GM21529 (cell line): ENCODE results near the gene ADAT3.

ENCODE experiments used
- ATAC-seq: cut with Tn5 transposase; IDR thresholded peaks from one replicate; pipeline ENCODE4 v1.9.1; 2021; ENCODE audit not compliant: unreplicated experiment

The ADAT3 gene

DNA sequence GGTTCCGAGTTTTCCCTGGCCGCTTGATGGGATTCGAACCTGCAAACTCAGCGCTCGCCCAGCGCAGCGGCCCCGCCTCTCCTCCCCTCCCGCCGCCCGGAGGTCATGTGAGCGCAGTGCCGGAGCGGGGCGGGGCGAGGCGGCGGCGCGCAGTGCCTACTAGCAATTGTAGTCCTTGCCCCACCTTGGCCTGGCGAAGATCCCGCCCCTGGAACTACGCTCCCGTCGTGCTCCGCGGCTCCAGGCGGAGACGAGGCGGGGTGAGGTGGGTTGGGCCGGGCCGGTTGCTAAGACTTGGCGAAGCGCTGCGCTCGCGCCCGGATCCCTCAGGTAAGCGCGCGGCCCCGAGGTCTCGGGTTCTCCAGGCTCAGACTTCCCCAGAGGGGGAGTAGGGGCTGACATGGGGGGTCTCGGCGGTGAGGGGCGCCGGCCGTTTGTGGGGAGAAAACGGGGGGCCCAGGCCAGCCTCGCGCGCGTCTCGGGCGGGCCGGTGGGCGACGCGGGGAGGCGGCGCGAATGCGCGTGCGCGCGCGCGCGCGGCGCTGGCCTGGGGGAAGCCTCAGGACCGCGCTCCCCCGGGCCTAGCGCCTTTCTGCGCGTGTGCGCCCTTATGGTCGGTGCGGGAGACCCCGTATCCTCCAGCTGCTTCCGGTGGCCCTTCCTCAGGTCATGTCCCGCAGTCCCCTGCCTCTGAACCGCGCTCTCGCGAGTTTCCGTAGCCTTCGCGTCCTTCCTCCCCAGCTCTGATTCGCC, at the start of gene ADAT3, which contains the start of gene SCAMP4:
Gene ADAT3, plus strand, starts transcription at position 290 of the 753 bp plus-strand sequence. CDS start 6,649 bp downstream, outside the sequence.
Gene SCAMP4, plus strand, starts transcription at position 290 of the 753 bp plus-strand sequence. CDS start 9,621 bp downstream, outside the sequence.
- peak; percentile 75 for ATAC-seq

DNA sequence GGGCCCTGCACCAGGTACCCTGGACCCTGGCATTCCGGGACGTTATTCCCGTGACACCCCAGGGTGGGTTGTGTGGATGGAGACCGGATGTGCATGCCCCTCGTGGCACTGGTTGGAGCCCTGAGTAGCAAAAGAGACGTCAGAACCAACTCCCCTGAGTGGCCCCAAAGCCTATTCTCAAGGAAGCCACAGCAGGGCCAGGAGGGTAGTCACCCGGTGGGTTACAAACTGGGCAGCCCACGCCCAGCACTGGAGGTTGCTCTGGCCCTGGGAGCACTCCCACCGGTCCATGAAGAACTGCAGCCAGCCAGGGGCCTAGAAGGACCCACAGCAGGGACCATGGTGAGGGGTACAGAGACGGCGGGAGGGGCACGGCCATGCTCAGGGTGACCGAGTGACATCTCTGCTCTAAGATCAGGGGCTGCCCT, 49.4 kb upstream of the ADAT3 start:
- ATAC-seq: no peak

DNA sequence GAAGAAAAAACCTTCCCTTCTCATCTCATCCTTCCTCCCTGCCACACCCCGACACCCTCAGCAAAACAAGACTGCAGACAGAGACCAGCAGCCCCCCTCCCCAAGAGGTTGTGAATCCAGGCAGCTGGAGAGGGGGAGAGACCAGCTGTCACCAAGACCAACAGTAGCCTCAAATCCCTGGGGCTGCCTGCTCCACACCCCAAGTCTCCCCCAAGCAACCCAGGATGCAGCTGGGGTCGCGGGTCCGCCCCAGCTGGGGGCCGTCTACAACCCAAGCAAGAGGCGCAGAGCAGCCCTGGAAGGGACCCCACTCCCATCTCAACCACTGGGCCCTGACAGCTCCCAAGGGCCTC, 48.9 kb upstream of the ADAT3 start:
- ATAC-seq: no peak

DNA sequence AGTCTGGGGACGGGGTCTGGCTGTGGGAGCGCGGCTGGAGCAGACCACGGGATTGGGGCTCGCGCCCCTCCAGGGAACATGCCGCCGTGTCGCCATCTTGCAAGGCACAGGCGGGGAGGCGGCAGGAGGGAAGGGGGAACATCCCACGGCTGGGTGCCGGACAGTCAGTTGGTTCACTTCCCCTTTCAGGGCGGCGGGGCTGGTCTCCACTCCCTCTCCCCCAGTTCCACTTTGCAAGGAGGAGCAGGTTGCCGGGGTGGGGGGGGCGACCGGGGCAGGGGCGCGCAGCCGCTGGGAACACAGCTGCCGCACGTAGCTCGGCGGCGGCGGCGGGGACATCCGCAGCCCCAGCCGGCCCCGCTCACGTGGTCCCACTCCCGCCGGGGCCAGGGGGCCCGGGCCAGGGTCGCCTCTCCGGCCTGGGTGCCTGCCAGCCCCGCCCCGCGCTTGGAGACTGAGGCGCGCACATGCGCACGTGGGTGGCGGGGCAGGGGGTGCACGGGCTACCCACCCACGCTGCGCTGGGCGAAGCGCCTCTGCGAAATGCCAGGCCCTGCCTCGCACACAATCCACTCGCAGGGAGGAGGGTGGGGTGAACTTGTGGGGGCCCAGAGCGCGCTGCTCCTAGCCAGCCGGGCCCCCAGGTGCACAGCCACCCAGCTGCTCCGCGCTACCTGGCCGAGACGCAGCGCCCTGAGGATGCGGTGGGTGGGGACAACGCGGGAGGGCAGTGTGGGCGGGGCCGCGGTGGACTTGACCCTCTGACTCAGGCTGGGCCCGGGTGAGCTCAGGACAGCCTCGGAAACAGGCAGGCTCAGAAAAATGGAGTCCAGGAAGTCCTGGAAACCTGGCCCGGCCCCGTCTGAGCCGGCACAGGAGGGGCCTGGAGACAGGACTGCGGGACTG, 48.2 kb upstream of the ADAT3 start:
- peak; percentile 31 for ATAC-seq

DNA sequence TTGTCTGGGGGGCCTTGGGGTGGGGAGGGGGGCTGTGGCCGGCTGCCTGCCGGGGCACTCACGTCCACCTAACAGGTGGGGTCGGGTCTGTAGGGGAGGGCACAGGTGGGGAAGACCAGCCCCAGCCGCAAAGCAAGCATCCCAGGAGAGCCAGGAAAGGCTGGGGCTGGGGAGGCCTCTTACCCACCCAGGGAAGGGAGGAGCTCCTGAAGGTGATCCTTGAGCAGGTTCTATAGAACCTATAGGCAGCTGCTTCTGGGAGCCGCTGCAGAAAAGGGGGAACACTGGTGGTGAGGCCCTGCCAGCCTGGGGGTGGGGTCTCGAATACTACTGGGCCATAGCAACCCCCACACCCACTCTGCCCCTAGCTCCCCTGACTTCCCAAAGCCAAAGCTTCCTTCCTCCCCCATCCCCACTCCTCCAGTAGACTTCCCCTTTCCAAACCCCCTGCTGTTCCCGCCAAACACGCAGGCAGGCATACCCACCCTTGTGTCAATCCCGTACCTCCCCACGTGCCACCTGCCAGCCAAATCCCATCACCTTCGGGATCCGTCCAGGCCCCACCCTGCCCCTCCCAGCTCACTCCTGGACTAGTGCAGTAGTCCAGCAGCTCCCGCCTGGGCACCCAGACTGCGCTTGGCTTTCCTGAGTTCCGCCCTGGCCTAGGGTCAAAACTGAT, 47.4 kb upstream of the ADAT3 start:
- ATAC-seq: no peak

DNA sequence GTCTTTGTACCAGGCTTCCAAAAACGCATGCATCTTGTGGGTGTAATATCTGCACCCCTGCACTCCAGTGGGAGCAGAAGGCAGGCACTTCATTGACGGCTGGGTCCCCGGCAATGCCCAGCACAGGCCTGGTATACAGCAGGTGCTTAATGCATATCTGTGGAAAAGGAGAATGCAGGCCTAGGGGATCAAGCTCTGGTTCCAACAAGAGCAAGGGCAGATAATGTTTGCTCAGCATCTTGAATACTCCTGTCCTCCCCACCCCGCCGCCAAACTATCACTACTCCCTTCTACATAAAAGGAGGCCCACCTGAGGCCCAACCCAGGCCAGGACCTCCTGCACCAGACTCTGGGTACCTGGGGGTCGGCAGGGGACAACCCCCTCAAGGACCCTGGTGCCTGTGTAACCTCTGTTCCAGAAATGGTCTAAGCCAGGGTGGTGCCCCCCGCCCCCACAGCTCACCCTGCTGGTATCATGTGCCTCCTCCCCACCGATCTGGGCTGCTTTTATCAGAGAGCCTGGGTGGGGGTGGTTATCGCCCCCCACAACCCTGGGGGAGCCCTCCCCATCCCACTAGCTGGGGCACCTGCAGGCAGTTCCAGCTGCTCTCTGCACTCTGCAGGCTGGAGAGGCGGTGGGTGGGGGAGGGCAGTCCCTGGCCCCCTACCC, 46.7 kb upstream of the ADAT3 start:
- no peak for ATAC-seq

DNA sequence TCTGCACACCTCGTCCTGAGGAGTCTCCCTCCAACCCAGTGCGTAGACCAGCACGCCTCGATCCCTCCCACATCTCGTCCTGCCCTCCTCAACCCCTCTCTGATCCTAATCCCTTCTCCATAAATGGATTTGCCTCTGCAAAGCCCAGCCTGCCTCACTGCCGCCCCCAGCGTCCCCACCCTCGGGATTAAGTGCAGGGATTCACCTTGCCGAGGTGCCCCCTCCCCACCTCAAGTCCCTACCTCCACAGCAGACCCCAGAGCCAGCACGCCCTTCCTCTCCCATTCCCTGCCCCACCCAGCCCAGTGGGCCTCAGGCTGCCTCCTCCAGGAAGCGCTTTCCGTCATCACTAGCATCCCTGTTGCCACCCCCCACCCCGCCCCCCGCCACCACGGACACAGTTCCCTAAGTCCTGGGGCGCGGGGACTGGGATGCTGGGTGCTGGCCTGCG, 45.8 kb upstream of the ADAT3 start:
- ATAC-seq: no peak

DNA sequence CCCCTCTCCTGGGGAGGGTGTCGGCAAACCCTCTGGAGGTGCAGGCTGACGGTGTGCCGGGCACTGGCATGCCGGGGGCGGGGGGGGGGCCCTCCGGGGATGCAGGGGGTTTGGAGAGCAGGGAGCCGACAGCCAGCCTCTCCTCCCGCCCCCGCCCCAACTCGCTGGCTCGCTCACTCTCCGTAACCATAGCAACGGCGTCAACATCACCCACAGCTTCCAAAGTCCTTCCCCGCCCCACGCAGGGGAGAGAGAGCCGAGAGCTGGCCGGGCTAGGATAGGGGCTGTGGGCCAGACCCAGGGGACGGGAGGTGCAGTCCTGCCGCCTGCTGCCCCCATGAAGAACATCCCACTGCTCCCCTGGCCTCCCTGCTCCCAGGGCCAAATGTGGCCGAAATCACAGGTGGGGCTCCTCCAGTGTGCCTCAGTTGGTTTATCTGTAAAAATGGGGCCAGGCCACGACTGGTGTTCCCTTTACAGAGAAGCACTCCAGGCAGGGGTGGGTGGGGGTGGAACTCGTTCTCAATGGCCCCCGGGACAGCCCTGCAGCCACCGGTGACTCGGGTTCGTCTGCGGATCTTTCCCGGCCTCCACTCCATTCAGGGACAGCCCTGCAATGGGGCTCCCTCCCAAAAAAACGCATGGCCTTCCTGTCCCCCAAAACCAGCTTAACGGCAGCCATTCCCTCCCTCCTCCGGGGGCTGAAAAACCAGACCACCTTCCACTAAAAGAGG, 45.0 kb upstream of the ADAT3 start:
- ATAC-seq: no peak

DNA sequence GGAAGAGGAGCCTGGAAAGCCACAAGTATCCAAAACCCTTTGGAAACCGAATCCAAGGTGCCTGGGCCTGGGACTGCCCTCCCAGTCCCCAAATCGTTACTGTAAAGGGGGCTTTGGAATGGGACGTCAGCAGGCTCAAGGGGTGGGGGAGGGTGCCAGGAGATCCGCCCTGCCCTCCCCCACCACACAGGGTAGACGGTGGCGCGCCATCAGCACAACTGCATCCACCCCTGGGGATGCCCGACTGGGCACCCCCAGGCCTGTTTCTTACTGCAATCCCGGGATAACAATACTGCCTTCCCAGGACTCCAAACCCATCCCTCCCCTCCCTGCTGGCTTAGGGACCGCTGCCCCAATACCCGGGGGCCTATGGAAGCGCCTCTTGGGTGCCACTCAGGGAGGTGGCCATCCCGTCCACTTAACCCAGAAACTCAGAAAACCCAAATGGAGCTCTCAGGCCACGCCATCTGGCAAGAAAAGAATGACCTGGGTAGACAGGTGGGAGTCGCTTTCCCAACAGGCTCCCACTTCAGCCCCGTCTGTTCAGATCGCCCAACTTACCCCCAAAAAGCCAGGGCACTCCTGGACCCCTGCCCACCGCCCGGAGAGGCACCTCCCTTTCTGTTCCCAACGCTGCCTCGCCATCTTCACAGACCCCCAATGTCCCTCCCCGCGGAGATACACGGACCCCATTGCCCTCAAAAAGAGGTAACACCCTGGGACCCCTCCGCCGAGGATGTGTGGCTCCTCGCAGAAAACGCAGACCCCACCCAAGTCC, 44.2 kb upstream of the ADAT3 start:
- no peak for ATAC-seq

DNA sequence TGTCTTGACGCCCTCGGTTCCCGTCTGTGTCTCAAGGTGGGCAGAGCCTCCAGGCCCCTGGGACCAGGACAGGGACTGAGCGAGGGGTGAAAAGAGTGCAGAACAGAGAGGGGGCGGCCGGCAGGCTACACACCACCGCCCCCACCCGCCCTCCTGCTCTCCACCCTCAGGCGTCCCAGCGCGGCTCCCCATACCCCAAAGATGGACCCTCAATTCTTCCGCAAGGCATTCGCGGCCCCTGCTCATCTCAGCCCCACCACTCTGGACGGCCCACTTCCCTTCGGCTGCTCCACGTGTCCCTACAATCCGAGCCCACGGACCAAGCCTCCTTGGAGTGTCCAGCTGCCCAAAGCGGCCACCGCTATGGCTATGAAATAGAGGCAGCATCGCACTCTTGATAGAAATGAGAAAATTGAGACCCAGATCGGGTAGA, 43.6 kb upstream of the ADAT3 start:
- no peak for ATAC-seq

DNA sequence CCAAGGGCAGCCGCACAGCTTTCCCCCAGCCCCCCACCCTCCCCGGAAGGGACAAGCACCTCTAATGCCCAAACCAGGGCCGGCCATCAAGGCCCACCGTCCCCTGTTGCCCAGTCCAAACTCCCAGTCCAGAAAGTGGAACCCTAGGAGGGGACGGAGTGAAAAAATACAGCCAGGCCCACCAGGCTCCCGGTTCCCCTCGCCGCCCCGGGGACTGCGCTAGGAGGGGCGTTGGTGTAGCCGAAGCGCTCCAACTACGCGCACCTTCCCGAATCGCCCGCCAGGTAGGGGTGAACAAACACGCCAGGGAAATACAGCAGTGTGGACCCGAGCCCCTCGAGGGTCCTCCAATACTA, 43.2 kb upstream of the ADAT3 start:
- ATAC-seq: no peak

DNA sequence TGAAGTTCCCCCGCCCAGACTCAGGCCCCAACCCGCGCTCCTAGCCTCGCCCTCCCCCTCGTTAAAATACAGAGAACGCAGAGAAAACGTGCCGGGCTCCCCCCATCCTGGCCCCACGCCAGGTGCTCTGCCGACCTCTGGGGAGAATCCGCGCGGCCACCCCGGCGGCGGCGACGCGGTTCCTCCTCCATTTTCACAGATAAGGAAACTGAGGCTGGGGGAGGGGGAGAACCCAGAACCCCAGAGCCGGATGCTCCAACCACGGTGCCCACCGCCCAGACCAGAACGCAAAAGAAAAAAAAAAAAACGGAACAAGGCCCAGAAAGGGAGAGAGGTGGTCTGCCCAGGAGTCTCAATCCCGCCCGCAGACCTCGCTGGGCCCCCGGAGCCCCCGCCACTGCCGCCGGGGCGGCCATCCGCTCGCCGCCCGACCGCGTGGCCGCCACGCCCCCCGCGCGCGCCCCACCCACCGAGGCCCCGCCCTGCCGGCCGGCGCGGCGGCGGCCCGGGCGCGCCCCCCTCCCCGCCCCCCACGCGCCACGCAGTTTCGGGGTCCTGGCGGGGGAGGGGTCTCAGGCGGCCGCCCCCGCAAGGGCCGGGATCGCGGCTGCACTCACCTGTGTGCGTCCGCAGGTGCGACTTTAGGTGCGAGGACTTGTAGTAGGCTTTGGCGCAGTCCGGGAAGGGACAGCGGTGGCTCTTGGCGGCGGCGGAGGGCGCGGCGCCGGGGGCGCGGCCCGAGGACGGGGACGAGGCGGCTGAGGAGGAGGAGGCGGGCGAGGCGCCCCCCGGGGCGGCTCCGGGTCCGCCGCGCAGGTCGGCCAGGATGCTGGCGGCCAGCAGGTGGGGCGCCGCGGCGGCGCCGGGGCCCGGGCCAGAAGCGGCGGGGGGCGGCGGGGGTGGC, 42.5 kb upstream of the ADAT3 start:
- ATAC-seq: no peak

DNA sequence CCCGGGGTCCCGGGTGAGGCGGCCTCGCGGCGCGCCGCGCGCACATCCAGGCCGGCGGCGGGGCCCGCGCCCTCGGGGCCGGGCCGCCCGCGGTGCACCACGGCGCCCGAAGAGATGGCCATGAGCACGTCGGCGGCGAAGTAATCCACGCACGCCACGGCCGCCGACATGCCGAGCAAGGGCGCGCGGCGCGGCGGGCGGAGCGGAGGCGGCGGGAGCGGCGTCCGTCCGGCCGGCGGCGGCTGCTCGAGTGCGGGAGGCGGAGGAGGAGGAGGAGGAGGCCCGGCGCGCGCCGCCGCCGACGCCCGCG, 41.9 kb upstream of the ADAT3 start, which contains the start of gene KLF16:
Gene KLF16, minus strand, starts transcription at position 252 of the 310 bp plus-strand sequence. Its CDS starts 82 bp downstream, at position 170.
- no peak for ATAC-seq

DNA sequence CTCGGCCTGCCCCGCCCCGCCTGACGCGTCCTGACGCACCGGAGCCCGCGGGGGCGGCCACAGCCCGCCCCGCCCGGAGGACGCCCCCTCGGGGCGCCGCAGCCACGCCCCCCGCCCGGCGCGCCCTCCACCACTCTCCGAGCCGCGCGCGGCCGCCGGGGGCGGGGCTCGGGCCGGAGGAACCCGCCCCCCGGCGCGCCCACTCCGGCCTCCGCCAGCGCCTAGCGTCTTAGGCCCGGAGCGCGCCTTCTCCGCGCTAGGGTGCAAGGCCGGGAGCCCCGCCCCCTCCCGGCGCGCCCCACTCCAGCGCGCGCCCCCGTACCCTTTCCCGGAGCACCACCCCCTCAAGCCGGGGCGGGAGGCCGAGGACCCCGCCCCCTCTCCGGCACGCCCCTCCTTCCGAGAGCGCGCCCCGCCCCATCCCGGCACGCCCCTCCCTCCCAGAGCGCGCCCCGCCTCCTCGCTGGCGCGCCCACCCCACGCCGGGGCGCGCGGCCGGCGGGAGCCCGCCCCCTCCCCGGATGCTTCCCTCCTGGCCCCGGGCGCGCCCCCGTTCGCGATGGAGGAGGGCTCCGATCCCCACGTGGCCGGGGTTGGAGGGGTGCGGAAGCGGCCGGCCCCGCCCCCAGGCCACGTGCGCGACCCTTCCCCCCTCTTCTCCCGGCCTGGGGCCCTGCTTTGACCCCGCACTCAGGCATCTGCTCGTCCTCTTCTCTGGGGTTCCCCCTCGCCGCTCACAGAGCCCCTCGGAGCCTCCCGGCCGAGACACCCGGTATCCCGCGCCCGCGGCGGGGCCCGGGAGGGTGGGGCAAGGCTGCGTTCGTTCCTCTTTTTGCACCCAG, 41.3 kb upstream of the ADAT3 start:
- ATAC-seq: peak; percentile 51

DNA sequence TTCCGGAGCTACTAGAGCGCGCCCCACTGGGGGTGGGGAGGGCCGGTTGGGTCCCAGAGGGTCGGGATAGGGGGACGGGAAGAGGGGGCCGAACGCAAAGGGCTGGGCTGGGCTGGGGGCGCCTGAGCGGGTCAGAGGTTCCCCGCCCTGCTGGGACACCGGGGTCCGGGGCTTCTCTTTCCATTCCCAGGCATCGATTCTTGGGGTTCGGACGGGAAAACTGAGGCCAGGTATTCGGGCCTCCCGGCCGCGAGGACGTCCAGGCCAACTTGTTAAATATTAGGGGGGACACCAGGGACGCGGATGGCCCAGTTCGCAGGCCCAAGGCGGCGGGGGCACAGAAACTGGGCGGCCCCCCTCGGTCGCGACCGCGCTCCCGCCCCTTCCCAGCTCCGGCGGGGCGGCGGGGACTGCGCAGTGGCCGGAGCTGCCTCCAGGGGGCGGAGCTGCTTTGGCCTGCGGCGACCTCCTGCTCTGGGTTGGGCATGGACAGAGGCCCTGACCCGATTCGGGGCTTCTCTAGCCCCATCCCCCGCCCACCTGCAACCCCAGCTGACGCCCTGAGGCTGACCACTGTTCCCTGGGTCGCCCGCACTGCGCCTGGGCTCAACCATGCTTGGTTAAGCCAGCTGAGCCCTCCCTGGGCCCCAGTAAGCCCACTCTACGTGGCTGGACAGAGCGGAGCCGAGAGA, 40.6 kb upstream of the ADAT3 start:
- peak; percentile 34 for ATAC-seq

DNA sequence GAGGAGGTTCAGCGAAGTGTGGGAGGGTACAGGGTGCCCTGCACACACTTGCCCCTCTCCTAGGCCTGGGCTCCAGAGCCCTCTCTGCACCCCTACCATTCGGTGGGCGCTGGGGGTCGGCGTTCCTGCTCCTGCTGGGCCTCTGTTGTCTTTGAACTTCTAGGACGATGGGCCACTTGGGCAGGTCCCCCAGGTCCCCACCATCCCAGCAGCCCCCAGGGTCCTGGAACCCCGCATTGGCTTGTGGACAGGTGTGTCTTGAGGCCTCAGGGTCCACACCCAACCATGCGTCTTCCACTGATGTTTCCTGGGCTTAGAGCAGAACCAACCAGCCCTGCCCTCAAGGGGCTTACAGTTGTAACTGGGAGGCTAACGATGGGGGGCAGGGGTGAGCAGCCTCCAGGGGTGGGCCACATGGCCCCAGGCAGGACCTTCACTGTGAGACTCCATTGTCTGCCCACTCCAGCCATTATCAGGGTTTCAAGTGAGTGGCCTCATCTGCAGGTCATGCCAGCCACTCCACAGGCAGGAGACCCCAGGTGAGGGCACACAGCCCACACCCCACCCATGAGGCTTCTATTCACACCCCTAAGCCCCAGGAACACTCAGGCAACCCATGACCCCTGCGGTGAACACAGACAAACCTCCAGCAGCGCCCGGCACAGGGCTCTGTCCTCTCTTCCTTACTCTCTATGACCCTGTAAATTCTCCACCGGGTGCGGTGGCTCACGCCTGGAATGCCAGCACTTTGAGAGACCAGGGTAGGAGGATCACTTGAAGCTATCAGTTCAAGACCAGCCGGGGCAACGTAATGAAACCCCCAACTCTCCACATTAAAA, 39.8 kb upstream of the ADAT3 start:
- ATAC-seq: no peak
